ENCODE data around the gene ZSCAN2. TPM values are rescaled to one million over a fixed set of nuclear protein-coding genes. Genes with fewer than 3 reads are reported as not detected.

ZSCAN2 gene
- total and polyA plus RNA-seq, 2 of the 8 experiments (the other 6 are each of a cell fraction or from before 2014, with no cell fraction given) = 23.6 to 52.4 TPM

- TF ChIP-seq, protein P1, sequence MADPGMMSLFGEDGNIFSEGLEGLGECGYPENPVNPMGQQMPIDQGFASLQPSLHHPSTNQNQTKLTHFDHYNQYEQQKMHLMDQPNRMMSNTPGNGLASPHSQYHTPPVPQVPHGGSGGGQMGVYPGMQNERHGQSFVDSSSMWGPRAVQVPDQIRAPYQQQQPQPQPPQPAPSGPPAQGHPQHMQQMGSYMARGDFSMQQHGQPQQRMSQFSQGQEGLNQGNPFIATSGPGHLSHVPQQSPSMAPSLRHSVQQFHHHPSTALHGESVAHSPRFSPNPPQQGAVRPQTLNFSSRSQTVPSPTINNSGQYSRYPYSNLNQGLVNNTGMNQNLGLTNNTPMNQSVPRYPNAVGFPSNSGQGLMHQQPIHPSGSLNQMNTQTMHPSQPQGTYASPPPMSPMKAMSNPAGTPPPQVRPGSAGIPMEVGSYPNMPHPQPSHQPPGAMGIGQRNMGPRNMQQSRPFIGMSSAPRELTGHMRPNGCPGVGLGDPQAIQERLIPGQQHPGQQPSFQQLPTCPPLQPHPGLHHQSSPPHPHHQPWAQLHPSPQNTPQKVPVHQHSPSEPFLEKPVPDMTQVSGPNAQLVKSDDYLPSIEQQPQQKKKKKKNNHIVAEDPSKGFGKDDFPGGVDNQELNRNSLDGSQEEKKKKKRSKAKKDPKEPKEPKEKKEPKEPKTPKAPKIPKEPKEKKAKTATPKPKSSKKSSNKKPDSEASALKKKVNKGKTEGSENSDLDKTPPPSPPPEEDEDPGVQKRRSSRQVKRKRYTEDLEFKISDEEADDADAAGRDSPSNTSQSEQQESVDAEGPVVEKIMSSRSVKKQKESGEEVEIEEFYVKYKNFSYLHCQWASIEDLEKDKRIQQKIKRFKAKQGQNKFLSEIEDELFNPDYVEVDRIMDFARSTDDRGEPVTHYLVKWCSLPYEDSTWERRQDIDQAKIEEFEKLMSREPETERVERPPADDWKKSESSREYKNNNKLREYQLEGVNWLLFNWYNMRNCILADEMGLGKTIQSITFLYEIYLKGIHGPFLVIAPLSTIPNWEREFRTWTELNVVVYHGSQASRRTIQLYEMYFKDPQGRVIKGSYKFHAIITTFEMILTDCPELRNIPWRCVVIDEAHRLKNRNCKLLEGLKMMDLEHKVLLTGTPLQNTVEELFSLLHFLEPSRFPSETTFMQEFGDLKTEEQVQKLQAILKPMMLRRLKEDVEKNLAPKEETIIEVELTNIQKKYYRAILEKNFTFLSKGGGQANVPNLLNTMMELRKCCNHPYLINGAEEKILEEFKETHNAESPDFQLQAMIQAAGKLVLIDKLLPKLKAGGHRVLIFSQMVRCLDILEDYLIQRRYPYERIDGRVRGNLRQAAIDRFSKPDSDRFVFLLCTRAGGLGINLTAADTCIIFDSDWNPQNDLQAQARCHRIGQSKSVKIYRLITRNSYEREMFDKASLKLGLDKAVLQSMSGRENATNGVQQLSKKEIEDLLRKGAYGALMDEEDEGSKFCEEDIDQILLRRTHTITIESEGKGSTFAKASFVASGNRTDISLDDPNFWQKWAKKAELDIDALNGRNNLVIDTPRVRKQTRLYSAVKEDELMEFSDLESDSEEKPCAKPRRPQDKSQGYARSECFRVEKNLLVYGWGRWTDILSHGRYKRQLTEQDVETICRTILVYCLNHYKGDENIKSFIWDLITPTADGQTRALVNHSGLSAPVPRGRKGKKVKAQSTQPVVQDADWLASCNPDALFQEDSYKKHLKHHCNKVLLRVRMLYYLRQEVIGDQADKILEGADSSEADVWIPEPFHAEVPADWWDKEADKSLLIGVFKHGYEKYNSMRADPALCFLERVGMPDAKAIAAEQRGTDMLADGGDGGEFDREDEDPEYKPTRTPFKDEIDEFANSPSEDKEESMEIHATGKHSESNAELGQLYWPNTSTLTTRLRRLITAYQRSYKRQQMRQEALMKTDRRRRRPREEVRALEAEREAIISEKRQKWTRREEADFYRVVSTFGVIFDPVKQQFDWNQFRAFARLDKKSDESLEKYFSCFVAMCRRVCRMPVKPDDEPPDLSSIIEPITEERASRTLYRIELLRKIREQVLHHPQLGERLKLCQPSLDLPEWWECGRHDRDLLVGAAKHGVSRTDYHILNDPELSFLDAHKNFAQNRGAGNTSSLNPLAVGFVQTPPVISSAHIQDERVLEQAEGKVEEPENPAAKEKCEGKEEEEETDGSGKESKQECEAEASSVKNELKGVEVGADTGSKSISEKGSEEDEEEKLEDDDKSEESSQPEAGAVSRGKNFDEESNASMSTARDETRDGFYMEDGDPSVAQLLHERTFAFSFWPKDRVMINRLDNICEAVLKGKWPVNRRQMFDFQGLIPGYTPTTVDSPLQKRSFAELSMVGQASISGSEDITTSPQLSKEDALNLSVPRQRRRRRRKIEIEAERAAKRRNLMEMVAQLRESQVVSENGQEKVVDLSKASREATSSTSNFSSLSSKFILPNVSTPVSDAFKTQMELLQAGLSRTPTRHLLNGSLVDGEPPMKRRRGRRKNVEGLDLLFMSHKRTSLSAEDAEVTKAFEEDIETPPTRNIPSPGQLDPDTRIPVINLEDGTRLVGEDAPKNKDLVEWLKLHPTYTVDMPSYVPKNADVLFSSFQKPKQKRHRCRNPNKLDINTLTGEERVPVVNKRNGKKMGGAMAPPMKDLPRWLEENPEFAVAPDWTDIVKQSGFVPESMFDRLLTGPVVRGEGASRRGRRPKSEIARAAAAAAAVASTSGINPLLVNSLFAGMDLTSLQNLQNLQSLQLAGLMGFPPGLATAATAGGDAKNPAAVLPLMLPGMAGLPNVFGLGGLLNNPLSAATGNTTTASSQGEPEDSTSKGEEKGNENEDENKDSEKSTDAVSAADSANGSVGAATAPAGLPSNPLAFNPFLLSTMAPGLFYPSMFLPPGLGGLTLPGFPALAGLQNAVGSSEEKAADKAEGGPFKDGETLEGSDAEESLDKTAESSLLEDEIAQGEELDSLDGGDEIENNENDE (IDR thresholded peaks at IDR 0.05; ENCODE audit: insufficient replicate concordance, low read length) = no peak
- TF ChIP-seq ATF3 (IDR thresholded peaks at IDR 0.05; ENCODE audit: insufficient read depth, low read depth, low read length) (no peak), EGR1 (IDR thresholded peaks at IDR 0.05; ENCODE audit: borderline replicate concordance, low read depth, low read length) (no peak)
Measured at GRCh38 chr15:84624359-84624758, 23.6 kb downstream of the ZSCAN2 start (continued).

Measured in H1 (cell line).